Measurements from ENCODE around the gene ARL3.
"Not testable (repeated sequence)": the region's sequence is repeated elsewhere in the genome, so short reads cannot be mapped to it uniquely, and the experiment has no call there.

Gene ARL3

DNA sequence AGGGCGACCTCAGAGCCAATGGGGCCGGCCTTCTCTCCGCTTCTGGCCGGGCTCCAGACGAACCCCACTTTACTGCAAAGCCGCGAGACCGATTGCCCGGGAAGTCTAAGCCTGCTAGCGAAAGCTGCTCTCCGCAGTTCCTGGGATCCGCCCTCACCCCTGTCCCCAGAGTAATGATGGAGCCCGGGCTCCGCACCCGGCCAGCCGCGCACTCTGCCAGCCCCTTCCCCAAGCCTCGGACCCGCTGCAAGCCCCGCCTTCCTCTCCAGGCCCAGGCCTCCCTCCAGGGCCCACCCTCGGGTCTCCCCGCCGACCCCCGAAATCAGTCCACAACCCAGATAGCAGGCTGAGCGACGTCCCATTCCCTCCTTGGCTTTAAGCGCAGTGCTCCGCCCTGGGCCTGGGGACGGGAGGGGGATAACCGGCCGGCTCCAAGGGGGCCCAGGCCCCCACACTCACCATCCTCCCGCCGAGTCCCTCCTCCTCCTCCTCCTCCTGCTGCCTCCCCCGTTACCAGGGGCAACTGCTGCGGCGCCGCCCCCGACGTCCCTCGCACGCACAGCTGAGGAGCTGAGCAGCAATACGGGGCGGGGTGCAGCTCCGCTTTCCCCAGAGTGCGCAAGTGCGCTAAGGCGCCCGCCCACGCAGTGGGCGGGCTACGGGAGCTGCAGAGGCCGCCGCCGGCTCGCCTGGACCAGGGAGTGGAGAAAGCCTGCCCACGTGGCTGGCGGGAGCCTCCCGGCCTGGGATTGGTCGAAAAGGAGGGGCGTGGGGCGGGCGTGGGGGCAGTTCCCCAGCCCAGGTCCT lies at the start of gene ARL3:
ARL3 (minus strand) TSS at position 584 of the 807 bp plus-strand sequence; CDS start at position 462, 122 bp downstream.
- peak; percentile 92 for DNase-seq

GRCh38 chr10:102763037-102763607 lies 48.9 kb upstream of the ARL3 start:
- DNase-seq = no peak

- DNase-seq = no peak
Observed at GRCh38 chr10:102762401-102763015, 48.3 kb upstream of the ARL3 start.

- DNase-seq = no peak
Observed at GRCh38 chr10:102761981-102762380, 47.8 kb upstream of the ARL3 start.

DNA sequence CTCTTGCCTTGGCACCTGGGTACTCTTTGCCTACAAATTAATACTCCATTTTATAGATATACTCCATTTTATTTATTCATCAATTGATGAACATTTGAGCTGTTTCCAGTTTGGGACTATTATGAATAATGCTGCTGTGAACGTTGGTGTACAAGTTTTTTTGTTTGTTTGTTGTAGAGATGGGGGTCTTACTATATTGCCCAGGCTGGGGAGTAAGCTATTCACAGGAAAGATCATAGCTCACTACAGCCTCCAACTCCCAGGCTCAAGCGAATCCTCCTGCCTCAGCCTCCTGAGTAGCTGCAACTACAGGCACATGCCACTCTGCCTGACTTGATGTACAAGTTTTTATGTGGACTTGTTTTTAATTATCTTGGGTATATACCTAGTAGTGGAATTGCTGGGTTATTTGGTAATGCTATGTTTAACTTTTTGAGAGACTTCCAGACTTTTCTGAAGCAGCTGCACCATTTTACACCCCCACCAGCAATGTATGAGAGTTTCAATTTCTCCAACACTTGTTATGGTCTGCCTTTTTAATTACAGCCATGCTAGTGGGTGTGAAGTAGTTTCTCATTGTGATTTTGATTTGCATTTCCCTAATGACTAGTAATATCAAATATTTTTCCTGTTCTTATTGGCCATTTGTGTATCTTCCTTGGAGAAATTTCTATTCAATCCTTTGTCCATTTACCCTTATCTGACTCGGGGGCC lies 45.5 kb upstream of the ARL3 start:
- DNase-seq = no peak

- DNase-seq = not testable (repeated sequence)
Observed at GRCh38 chr10:102758933-102759262, 44.7 kb upstream of the ARL3 start.

DNA sequence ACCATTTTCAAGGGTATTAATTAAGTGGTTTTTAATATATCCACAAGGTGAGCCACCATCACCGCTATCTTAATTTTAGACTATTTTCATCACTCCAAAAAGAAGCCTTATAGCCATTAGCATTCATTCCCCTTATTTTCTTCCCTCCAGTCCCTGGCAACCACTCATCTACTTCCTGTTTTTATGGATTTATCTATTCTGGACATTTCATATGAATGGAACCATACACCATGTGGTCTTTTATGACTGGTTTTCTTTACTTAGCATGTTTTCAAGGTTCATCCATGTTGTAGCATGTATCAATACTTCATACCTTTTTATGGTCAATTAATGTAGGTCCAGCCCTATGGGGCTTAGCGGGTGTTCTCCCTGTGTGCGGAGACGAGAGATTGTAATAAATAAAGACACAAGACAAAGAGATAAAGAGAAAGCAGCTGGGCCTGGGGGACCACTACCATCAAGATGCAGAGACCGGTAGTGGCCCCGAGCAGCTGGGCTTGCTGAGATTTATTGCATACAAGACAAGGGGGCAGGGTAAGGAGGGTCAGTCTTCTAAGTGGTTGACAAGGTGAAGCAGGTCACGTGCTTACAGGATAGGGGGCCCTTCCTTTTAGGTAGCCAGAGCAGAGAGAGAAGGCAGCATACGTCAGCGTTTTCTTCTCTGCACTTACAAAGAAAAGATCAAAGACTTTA lies 44.2 kb upstream of the ARL3 start:
- no peak for DNase-seq

DNA sequence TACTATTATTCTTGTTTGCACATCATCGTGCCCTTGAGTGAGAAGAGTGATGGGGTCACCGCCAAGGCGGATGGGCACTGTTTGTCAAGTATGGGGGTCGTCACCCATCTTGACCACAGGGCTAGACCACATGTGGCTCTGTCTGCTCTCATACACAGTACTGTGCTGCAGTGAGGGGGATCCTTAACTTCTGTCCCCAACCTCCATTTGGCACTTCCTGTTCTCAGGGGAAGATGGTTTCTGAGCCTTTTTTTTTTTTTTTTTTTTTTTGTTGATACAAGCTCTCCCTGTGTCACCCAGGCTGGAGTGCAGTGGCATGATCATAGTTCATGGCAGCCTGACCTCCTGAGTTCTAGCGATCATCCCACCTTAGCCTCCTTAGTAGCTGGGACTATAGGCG lies 43.1 kb upstream of the ARL3 start:
- no peak for DNase-seq

GRCh38 chr10:102753718-102754117 lies 39.5 kb upstream of the ARL3 start:
- no peak for DNase-seq

GRCh38 chr10:102752934-102753664 lies 38.9 kb upstream of the ARL3 start:
- DNase-seq = no peak

GRCh38 chr10:102752266-102752930 lies 38.2 kb upstream of the ARL3 start:
- no peak for DNase-seq

DNA sequence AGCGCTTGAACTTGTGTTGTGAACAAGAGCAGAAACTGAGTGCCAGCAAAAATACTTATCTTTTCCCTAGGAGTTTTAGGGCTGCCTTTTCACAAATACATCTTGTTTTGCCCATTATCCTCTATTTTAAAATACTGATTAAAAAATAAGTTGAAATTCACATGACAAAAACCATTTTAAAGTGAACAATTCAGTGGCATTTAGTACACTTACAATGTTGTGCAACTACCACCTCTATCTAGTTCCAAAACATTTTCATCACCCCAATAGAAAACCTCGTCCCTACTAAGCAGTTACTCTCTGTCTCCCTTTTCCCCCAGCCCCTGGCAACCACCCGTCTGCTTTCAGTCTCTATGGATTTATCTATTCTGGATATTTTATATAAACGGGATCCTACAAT lies 31.0 kb upstream of the ARL3 start:
- DNase-seq = no peak

GRCh38 chr10:102744374-102745051 lies 30.3 kb upstream of the ARL3 start:
- DNase-seq = no peak

DNA sequence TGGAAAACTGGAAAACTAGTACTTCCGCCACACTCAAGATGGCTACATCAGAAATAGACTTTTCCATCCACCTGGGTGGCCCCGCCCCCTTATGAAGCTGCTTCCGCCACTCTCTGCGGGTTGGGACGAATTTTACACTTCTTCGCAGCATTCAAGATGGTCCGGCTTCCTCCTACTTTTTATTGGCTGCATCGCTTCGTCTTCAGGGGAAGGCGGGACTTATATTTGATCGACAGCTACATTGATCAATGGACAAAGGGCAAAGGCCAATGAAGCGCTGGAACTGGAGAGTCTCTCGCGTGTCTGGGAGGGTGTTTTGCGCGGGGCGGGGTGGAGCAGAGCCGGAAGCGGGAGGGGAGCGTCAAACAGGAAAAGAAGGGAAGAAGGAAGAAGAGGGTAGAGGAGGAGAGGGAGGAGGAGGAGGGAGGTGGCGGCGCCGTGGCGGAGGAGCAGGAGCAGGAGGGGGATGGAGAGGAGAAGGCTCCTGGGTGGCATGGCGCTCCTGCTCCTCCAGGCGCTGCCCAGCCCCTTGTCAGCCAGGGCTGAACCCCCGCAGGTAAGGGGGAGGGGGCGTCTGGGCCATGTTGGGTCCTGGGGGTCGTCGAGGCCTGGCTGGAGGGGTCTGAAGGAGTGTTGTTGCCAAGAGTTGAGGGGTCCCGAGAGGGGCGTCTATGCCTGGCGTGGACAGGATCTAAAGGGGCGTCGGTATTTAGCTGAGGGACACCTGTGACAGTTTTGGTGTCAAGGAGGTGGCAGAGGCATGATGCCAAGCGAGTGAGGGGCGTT lies 29.6 kb upstream of the ARL3 start, which contains the start of gene WBP1L:
WBP1L (plus strand) TSS at position 361 of the 786 bp plus-strand sequence; CDS start at position 467, 106 bp downstream.
- DNase-seq = peak; percentile 88

DNA sequence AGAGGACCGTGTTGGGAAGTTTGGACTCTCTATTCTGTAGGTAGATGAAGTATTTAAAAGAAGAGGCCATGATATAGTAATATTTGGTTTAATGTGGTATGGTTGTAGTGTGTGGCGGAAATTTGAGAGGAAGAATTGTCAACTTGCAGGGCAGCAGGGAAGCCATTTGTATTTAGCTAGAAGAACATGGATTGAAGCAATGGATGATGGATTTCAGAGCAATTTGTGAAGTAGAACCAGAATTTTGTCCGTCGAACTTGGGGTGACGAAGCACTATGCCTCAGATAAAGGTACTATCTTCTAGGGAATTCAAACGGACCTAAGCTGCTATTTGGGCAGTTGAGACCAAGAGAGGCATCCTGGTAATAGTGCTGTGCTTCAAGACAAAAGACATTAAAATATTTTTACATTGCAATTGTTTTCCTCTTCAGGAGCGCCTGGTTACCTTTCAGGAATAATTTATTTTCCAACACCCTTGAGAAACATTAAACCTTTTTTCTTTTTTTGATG lies 28.9 kb upstream of the ARL3 start:
- DNase-seq = no peak

DNA sequence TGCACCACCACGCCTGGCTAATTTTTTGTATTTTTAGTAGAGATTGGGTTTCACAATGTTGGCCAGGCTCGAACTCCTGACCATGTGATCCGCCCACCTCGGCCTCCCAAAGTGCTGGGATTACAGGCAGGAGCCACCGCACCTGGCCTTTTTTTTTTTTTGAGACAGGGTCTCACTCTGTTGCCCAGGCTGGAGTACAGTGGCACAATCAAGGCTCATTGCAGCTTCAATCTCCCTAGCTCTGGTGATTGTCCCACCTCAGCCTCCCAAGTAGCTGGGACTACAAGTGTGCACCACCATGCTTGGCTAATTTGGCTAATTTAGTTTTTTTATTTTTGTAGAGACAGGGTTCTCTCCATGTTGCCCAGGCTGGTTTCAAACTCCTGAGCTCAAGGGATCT lies 28.1 kb upstream of the ARL3 start:
- not testable (repeated sequence) for DNase-seq

DNA sequence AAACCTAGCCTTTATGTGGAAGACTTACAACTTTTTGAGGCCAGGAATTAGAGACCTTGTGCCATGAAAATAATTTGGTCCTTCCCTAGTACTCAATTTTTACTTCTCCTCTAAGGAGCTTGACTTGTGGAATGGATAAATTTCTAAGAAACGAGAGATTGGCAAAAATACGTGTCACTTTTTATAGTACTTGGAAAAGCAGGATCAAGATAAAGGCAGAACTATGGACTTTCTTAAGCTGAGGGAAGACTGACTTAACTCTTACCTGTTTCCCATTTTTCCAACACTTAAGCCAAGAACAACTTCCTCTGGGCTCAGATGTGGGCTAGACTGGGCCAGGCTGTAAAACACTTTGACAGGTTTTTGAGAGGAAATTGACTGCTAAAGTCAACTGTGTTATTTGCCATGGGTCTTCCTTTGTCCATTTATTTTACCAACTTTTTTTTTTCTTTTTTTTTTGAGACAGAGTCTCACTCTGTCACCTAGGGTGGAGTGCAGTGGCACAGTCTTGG lies 27.6 kb upstream of the ARL3 start:
- no peak for DNase-seq

- DNase-seq = no peak
Observed at GRCh38 chr10:102740229-102740628, 26.0 kb upstream of the ARL3 start.

GRCh38 chr10:102738692-102739121 lies 24.5 kb upstream of the ARL3 start:
- no peak for DNase-seq

All from activated CD4-positive, CD25-positive, alpha-beta regulatory T cell treated with anti-CD3 and anti-CD28 coated beads, Interleukin-2, amount 50 U/mL, for 72 hours (primary cell).